Fibroblast of lung (primary cell): ENCODE measurements around the gene CEP85.

ENCODE experiments used
- CTCF ChIP-seq, 2 donors: IDR thresholded peaks in 1 of 2; conservative IDR thresholded peaks in 1 of 2; 1 replicate in 1 of 2; 2 replicates in 1 of 2; pipeline ENCODE4 v1.5.1; 2011 to 2012; ENCODE audit warnings: low read length in 2 of 2, control low read depth in 1 of 2, inconsistent platforms in 1 of 2, low read depth in 1 of 2, mild to moderate bottlenecking in 1 of 2
- EZH2 ChIP-seq: IDR thresholded peaks from 2 replicates; pipeline ENCODE4 v1.5.1; 2012; ENCODE audit warnings: low read length, control low read depth, mild to moderate bottlenecking; ENCODE audit errors: missing control alignments

GRCh38 chr1:26215246-26215645 is 18.8 kb upstream of the CEP85 start:
- TF ChIP-seq CTCF (conservative IDR thresholded peaks at IDR 0.05 in 1 of 2, IDR thresholded peaks at IDR 0.05 in 1 of 2; ENCODE audit: low read depth in 1 of 2, low read length in 2 of 2): no peak
- TF ChIP-seq EZH2: no peak
